Measurements from ENCODE around the gene UTP25.

The UTP25 gene

DNA sequence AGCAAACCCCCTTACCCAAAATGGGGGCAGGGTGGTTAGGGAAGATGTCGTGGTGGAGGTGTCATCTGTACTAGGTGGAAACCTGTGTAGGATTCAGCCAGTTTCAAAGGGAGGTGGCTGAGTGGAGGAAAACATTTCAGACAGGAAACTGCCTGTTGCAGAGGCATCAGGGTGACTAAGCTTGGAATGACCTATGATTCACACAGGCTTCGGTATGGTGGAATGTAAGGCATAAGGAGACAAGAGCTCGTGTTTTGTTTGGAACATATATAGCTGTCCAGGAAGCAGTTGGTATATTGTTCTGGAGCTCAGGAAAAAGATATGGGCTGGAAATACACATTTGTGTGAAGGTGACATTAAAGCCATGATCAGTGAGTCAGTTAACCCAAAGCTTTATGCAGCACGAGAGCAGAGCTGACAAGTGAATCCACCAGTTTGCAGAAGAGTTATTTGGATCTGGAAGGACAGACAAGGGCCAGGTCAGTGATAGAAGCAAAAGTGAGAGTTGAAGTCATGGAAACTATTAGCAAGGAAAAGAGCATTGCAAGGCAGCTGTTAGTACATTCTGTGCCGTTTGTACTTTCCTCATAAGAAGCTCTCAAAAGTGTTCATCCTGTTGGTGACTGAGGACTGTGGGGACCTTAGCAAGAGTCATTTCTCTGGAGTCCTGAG lies 12.2 kb downstream of the UTP25 start:
- no peak for DNase-seq (ENCODE audit: low read depth in 2 of 2)

DNA sequence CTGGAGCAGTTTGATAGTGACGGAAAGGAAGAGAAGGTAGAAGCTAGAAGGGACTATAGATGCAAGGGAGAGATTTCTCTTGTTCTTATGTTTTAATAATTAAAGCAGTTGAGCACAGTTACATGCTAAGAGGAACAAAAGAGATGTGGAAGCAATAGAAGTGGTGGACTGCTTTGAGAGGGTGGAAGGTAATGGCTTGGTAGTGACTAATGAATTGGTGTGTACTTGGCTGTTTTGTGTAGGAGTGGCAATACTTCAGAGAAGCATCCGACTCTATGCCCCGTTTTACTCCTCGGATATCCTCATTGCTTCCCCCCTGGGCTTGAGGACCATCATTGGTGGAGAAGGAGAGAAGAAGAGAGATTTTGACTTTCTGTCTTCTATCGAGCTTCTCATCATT lies 12.8 kb downstream of the UTP25 start:
- DNase-seq (ENCODE audit: low read depth in 2 of 2), result no peak

DNA sequence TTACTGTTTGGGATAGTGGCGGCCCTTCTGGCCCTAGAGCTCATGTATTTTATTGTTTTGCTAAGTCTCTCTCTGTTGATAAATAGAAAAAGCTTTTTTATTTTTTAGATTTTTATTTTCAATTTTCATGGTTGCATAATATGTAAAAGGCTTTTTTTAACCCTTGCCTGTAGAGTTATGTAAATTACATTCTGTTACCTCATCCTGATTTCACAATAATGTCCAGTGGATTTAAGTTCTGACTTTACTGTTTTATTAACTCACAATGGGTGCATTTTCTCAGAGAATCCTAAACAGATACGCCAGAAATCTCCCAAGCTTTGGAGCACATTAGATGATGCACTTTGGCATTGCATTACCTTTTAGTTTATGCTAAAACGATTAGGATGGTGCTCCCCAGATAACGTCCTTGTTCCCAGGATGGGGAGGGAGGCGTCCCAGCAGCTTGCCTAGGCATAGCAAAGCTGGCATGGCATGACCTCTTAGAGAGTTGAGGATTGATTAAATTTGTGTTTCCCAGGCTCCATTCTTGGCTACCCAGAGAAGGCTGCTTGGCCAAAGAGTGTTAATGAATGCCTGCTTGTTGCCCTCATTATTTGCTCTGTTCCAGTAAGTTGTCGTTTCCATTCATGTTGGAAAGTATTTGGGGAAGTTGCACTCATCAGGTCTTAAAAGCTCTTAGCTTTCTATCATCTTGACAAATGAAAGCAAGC lies 17.1 kb downstream of the UTP25 start:
- DNase-seq (ENCODE audit: low read depth in 2 of 2), result no peak

DNA sequence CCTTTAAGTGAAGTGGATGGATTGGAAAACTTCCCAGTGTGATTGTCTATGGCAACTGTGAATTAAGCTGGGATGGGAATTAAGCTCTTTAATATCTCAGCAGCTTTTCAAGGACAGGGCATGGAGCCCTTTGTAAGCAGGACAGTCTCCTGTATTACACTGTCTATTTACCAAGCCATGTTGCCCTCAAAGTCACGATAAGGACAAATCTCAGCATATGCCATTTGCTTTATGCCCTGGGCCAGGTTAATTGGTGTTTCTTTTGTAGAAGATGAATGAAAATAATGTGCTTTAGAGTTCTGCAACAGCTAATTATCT lies 17.6 kb downstream of the UTP25 start:
- no peak for DNase-seq (ENCODE audit: low read depth in 2 of 2)

DNA sequence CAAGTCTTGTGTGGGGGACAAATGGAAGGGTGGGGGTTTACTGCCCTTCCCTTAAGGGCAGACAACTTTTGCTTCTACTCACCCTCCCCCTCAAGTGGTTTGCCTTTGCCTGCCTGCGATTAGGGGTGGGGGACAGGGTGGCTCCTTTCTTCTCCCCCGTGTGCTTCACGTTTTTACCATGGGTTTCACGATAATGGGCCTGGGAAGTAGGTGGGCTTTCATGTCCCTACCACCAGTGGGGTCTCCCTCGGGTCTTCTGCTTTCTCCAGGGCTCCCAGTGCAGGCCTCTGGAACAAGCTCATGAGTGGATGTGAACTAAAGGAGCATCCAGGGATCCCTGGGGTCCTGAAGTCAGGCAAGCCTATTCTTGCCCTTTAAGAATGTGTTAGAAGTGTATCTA lies 21.6 kb downstream of the UTP25 start:
- no peak for DNase-seq (ENCODE audit: low read depth in 2 of 2)

DNA sequence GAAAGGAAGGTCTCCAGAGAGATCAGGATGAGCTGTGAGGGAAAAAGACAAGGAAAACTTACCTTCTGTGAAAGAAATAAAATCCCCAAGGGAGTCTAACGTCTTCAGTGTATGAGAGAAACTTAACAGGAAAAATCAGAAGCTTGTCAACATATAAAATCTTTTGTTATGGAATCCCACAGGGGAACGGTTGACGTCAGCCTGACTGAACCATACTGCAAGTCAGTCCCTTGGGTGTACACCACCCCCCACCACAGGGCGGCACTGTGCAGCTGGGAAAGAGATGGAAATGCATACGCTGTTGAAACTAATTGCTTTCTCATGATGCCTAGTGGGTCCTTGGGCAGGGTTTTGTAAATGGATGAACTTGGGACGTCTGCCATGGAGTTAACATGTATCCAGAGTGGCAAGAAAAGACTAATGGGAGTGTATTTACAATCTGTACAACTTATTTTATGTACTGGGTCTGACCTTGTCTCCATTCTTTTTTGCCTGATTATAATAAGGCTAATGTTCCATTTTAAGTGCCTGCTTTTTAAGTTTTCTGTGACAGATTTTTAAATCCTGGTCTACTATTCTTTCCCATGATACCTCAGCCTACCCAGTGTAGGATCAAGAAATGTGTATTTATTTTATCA lies 22.7 kb downstream of the UTP25 start:
- no peak for DNase-seq (ENCODE audit: low read depth in 2 of 2)

DNA sequence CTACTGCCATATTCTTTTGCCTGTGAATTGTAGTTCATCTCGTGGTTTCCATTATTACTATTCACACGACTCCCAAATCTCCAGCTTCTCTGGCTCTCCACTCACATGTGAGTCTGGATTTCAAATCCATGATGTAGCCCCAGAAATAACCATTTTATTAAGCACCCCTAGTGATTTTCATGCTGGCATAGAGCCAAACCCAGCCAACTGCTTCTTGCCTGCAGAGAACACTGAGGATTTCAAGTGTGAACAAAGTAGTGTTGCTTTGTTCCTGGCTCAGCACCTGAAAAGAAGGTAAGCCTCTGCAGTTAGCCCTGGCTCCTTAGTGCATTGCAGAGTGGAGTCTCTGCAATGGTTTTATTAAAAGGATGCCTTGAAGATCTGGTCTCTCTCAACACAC lies 25.9 kb downstream of the UTP25 start:
- no peak for DNase-seq (ENCODE audit: low read depth in 2 of 2)

DNA sequence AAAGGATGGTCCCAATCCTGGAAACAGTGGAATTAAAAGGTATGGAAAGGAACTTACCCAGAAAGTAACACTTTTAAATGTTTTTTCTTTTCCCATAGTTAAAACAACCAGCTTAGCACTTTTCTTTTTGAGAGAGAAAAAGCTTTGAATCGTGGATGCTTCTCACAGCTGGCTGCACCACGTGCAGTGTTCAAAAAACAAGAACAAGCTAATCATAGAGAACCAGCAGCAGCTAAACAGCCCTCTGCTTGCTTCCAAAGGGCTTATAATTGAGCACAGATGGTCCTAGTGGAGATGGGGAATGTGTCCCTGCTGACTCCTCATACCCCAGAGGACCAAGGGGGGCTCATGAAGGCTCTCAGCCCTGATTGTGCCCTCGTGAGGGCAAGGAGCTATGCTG lies 26.4 kb downstream of the UTP25 start:
- no peak for DNase-seq (ENCODE audit: low read depth in 2 of 2)

DNA sequence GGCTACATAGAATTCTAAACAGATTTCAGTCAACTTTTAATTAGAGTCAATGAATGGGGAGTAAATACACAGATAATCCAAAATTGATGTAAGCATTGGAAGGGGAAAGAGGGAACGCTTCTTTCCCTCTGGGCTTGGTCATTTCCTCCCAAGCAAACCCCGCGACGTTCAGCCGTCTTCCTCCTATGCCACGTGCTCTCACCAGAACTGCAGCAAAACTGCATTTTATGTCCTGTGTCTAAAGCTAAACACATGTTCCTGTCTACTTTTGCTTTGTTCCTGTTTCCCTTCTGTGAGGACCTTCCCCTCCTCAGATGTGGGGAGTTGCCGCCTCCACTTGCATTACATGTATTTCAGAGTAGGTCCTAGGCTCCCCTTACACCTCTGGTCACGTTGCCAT lies 27.2 kb downstream of the UTP25 start:
- DNase-seq (ENCODE audit: low read depth in 2 of 2), result no peak

DNA sequence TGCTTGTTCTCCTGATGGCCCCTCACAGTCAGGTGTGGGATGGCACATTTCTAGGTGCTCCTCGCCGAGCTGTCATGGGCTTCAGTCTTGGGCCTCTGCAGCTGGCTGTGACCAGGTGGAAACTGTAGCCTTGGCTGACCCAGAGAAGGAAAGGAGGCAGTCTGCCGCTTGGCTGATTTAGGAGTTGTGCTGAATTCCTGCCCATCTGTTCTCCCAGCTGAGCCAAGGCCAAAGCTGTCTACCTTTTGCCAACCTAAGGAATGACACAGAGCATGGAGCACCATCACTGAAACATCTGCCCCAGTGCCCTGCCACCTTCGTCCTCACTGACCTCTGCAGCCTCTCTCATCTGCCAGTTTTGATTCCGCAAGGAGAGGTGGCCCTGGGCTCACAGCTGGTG lies 27.9 kb downstream of the UTP25 start:
- no peak for DNase-seq (ENCODE audit: low read depth in 2 of 2)

DNA sequence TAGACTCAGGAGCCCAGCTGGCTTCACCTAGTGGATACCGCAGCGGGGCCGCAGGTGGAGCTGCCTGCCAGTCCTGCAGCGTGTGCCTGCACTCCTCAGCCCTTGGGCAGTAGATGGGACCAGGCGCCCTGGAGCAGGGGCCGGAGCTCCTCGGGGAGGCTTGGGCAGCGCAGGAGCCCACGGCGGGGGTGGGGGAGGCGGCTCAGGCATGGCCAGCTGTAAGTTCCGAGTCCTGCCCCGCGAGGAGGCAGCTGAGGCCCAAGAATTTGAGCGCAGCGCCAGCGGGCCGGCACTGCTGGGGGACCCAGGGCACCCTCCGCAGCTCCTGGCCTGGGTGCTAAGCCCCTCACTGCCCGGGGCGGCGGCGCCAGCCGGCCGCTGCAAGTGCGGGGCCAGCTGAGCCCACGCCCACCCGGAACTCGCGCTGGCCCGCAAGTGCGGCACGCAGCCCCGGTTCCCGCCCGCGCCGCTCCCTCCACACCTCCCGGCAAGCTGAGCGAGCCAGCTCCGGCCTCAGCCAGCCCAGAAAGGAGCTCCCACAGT lies 30.9 kb downstream of the UTP25 start:
- DNase-seq (ENCODE audit: low read depth in 2 of 2), result no peak

DNA sequence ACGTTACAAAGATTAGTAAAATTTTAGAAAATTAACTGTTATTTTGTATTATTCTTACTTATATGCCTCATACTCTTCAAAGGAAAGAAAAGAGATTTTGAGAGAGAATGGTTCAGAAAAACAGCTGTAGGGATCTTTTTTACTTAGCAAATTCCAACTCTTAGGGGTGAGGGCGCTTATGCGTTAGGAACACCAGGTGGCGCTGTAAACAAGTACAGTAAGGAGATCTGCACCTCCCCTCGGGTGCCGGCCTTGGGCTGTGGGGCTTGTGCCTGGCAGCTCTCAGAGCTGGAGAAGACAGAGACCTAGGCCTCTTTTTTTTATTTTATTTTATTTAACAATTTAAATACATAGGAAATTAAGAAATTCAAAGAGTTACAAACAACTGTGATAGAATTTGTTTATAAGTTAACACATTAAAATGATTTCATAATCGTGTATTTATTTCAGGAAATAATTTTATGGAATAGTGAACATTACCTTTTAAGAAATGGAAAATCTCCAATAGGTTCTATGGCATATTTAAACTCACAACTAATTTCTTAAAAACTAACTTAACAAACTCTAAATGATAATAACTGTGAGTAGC lies 32.6 kb downstream of the UTP25 start:
- DNase-seq (ENCODE audit: low read depth in 2 of 2), result peak; percentile 22 to 59

DNA sequence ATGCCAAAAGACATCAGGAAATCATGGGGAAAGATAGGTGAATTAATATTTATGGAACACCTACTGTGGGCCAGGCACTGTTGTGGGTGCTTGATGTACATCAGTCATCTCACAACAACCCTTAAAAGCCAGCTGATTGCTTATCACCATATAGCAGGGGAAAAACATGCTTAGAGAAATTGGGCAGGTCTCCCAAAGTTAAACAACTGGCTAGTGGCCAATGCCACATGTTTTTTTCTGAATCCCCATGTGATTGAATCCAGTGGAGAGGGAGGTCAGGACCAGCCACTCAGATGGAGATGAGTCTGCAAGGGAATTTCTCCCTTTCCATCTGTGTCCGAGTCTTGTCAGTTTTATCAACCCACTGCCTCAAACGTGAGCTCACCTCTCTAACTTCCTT lies 33.5 kb downstream of the UTP25 start:
- no peak for DNase-seq (ENCODE audit: low read depth in 2 of 2)

DNA sequence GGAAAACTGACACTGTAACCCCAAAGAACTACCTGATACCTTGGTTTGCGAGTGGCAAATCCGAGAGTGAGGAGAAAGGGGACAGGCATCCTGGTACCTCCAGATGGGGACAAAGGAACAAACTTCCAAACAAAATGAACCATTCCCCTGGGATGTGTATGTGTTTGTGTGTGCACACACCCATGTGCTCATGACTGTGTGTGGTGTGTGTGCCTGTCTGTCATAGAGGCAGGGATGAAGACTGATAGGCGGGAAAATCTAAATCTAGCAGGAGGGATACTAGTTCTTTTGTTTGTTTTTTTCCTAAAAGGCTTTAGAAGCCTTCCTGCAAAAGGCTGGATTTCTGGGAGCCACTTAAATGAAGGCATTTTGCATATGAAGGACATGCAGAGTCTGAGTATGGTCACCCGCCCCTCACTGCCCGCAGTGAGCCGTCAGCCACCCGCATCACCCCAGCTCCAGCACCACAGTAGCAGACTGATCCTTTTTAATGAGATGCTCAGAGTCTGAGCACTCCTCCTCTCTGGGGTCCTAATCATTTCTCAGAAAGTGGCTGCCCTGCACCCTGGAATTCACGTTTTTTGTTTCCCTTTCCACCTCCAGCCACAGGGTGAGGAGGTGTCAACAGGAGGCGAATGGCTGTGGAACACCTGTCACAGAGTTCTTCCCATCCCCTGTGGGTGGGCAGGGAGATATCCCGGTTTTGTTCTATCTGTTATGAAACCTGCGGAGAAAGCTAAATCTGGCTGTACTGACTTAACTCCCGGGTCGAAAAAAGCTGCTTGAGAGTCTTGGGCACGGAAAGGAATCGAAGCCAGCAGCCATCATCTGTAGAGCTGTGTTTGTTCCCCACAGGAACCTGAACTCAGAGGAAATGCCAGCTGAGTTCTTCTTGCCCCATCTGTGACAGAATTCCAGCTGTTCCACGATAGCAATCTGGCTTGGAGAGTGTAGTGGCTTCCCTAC lies 34.9 kb downstream of the UTP25 start:
- no peak for DNase-seq (ENCODE audit: low read depth in 2 of 2)

DNA sequence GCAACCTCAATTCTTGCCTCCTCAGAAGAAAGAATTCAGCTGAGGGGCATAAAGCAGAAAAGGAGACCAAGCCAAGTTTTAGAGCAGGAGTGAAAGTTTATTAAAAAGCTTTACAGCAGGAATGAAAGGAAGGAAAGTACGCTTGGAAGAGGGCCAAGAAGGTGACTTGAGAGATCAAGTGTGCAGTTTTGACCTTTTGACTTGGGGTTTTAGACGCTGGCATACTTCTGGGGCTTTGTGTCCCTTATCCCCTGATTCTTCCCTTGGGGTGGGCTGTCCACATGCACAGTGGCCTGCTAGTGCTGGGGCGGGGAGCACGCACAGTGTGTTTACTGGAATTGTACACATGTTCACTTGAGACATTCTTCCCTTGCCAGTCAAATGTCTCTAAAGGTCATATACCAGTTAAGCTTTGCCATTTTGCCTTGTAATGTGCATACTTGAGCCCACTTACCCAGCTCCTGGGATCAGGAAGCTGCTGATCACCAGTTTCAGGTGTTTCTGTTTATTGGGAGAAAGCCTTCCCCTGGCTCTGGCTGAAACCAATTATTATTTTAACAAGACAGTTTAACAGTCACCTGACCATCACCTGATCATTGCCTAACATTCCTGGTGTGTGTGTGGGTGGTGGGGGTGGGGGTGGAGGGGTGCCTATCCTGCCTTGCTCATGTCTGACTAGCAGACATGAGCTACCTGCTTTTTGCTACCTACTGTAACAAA lies 36.2 kb downstream of the UTP25 start:
- DNase-seq (ENCODE audit: low read depth in 2 of 2), result no peak

DNA sequence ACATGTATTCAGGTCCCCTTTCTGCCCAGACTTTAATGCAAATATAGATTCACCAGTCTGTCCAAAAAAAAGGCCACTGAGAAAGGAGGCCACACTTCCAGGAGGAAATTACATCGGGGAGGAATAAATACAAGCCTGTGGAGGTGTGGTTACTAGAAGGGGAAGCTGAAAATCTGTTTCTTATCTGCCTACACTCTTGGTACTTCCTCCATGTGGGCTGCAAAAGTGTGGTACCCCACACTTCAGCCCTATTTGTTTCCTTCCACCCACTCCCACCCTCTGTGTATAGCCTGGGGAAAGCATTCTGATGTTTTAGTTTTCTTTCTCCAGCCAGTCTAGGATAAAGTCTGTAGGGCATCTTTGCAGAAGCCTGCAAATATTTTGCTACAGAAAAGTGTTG lies 38.4 kb downstream of the UTP25 start:
- no peak for DNase-seq (ENCODE audit: low read depth in 2 of 2)

DNA sequence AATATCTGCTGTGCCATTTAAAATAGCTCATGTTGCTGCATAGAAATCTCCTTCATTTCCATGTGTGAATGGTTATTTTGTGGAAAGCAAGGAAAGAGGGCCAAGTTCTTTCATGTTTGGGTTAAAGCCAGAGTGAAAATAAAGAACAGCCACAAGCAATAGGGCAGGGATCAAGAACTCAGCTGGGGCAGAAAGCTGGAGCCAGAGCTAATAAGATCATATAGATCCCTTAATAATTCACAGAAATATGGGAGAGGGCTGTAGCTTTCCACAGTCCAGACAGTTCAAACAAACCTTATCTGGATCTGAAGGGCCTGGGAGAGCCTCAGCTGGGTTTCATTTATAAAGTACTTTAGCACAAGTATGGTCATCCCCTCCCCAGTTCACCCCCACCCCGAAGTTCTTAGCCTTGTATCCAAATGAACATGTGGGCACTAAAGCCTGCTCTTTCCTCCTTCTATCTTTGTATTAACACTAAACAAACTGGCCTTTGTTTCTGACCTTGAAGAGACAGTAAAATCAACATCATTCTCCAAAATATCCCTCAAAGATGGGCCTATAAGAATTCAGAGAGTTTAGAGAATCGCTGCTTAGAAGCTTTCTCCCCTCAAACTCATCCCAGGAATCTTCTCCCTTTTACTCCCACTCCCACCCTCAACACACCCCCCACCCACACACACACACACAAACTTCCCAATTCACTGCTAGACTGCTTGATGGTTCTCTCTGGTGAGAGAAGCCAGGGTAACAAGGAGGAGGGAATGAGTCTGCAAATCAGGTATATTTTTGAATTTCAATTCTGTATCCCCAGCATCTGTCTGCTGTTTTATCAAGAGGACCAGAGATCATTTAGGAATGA lies 41.7 kb downstream of the UTP25 start:
- no peak for DNase-seq (ENCODE audit: low read depth in 2 of 2)

DNA sequence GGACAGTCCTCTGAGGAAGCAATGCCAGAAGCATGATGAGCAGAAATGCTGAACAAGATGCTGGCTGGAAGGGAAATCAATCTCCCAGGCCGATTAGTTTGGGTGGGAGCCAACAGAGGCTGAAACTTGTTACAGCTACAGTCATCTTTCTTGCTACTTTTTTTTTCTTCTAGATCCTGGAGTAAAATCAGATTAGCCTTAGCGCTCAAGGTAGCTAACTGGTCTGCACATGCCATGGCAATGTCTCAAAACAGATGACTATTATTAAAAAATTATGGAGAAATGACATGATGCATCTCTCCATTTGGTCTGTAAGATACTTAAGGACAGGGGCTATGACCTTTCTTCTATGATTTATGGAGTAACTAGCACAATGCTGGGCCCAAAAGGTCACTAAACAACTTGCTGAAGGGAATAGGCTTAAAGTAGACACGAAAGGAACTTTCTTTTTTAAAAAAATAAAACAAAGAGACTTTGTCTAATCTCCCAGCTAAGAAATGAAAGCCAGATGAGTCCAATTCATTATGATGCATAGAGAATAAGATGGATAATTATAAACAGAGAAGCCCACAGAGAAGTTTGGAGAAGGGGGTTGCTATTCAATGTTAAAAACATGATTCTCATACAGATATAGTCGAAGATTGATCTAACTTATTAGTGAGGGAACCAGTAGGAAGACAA lies 42.5 kb downstream of the UTP25 start:
- DNase-seq (ENCODE audit: low read depth in 2 of 2), result no peak

DNA sequence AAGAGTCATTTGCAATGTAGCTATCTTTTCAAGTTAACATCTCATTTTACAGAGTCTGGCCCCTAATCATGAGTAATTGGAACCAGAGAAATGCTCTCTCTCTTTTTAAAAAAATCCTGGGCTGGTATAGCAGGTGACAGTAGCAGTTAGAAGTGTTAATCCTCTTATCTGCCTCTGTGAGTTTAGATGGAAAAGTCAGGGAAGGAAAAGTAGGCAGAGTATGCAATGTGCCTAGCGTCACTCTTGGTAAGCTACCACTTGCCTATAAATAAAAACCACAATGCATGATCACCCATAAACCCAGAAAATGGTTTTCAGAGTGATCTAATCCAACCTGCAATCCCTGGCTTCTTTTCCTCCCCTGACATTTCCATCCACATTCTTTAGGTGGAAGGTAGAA lies 43.2 kb downstream of the UTP25 start:
- no peak for DNase-seq (ENCODE audit: low read depth in 2 of 2)

All from stimulated activated CD8-positive, alpha-beta memory T cell treated with anti-CD3 and anti-CD28 coated beads, Interleukin-2, amount 100 ng/mL, for 1 hour (primary cell).